Stimulated activated CD8-positive, alpha-beta memory T cell treated with anti-CD3 and anti-CD28 coated beads, Interleukin-7, amount 100 ng/mL, for 48 hours (primary cell): ENCODE data around the gene MMP28.
A peak's percentile ranks its signal among the peaks of the same experiment; 100 is the strongest.
"Not testable (repeated sequence)": the region's sequence is repeated elsewhere in the genome, so short reads cannot be mapped to it uniquely, and the experiment has no call there.

ENCODE experiments used
- DNase-seq, 2 donors: peaks; one replicate each; pipeline ENCODE4 v3.0.0-alpha.2; 2020; ENCODE audit warnings: low read depth in 1 of 2; ENCODE audit errors: extremely low read depth in 1 of 2

MMP28 gene

DNA sequence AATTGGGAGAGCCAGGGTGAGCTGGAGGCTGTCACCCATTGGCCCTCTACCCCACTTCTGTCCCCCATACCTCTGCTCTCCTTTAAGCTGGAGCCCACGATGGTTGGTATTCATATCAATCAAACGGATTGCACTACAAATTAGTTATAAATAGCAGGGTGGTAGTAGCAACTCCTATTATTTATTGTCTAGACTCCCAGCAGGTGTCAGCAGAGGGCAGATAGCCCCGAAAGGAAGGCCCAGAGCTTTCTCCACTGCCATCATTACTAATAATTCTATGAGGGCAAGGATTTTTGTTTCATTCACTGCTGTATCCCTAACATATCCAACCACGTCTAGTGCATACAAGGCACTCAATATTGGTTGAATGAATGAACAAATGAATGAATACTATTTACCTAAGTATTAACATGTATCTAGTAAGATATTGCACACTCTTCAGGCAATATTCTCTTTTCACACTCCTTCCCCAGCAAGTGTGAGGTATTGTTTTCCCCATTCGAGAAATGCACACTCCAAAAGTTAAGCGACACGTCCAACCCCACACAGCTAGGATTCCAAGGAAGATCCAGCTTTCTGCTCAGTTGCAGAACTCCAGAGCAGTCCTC is 28.4 kb downstream of the MMP28 start:
- no peak for DNase-seq

DNA sequence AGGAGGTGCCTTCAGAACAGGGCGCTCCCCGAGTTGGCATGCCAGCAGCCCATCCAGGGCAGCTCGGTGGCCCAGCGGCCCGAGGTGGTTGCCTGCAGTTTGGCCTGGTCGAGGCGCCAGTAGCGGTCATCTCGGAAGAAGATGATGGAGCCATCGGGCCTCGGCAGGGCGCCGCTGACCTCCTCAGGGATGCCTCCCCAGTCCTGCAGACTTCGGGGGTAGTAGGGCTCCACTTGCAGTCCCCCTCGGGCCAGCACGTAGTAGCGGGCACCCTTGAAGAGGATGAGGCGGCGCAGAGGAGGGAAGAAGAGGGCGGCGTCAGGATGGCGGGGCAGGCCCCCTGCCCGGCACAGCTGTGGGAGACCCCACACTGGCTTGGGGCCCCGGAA is 29.0 kb downstream of the MMP28 start:
- DNase-seq, result no peak

DNA sequence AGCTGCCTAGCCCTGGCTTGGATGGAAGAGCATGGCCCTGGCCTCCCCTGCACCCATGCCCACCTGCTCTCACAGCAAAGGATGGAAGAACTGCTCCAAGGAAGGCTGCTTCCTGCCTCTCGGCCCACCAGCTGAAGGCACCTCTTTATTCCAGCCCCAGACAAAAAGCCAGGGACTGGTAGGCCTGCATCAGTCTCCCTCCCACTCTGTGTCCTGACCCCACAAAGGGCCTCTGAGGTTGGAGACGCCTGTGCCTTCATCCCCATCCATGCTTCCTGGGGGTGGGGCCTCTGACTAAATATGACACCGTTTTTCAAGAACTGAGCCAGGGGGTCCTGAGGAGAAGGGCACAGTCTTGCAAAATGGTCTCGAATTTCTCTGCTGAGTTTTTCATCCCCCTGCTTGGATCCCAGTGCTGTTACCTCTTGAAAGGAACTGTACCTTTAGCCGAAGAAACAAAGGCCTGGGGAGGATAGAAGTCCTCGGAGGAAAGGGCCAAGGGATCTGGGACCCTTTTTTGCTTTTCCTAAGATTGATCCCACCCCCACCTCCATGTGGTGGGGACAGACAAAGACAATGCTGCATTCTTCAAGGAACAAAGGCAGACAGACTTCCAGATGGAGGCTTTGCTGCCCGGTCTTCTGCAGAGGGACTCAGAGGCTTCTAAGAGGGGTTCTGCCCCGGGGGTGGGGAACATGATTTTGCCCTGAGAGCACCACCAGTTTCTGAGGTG is 29.5 kb downstream of the MMP28 start:
- no peak for DNase-seq

DNA sequence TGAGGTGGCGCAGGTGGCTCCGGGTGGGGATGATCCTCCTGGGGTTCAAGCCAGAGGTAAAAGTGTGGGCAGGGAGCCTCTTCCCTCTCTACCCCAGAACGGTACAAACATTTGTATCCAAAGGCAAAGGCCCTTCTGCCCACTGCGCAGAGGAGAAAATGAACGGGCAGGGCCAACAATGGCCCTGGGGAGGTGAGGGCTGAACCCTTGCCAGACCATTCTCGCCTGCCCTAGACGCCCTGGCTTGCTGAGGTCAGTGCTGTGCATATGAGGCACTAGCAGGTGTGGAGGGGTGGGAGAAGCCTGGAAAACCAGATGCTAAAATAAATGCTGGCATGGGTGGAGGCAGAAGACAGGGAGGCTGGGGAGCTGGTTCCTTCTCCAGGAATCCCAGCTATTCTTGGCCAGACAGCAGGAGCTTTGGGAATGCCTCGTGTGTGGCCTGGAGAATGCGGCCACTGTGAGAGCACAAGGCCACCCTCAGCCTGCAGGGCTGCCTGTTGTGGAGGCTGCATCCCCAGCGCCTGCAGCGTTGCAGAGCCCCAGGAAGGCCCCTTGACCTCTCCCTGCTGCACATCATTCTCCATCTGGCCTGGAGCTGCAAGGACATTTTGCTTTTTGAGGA is 30.2 kb downstream of the MMP28 start:
- no peak for DNase-seq

DNA sequence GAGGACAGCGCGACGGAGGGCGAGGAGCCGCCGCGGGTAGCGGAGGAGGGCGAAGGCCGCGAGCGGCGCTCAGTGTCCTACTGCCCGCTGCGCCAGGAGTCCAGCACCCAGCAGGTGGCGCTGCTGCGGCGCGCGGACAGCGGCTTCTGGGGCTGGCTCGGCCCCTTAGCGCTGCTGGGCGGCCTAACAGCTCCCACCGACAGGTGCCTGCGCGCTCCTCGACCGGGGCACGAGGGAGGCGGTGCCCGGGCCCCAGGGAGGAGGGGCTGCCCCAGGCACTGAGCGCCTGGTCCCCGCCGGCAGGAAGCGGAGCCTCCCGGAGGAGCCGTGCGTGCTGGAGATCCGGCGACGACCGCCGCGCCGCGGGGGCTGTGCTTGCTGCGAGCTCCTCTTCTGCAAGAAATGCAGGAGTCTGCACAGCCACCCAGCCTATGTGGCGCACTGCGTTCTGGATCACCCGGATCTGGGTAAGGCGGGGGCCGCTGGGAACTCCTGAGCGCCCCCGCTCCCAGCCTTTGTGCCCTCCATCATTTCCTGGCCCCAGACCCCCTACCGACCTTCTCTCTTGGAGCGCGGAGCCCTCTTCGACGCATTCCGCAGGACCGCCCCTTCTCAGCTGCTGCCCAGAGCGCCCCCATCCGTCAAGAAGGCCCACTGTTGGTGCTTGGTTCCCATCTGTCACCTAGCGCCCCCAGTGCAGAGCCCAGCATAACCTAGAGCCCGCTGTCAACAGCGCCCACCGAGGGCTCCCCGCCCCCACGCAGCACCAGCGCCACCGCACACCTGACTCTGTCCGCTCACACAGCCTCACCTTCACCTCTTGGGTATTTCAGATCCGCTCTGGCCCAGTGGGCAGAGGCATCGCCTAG is 31.1 kb downstream of the MMP28 start:
- peak; percentile 77 to 84 for DNase-seq

DNA sequence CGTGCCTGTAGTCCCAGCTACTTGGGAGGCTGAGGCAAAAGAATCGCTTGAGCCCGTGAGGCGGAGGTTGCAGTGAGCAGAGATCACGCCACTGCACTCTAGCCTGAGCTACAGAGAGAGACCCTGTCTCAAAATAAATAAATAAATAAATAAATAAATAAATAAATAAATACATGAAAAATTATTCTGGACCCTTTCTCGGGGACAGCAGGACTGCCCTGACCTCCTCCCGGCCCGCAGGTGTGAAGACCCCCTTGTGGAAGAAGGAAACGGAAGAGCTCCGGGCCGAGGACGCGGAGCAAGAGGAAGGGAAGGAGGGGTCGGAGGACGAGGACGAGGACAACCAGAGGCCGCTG is 31.7 kb downstream of the MMP28 start:
- DNase-seq, result no peak

DNA sequence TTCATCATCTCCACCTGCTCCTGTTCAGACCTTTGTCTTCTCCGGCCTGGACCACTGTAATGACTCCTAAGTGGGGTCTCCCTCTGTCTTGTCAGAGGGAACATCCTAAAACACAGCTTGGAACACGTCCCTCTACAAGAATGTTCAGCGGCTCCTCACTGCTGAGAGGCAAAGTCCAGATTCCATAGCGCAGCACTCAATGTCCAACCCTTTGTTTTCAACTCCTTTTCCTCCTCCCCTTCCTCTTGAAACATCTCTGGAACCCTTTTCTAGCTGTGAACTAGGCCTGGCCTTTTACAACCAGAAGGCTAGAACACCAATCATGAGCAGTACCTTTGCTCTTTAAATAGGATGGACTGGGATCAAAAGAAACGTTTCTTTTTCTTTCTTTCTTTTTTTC is 33.8 kb downstream of the MMP28 start:
- no peak for DNase-seq

DNA sequence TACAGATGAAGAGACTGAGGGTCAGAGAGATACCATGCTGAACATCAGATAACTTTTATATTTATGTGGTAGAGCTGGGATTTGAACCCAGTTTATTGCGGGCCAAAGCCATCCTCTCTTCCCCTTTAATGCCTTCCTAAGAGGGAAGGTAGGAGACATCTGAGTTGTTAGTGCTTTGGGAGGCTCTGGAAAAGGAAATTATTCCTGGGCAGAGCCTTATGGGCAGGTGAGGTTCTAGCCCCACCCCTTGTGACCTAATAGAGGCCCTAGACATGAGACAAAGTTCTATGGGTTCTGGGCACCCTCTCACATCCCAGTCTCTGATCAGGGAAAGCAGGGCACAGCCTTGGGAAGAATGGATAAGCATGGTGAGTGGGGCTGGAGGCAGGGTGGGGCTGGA is 34.9 kb downstream of the MMP28 start, which contains the start of gene C17orf50:
C17orf50 (plus strand) TSS at position 301 of the 400 bp plus-strand sequence; CDS start at position 356, 55 bp downstream.
- DNase-seq, result no peak

DNA sequence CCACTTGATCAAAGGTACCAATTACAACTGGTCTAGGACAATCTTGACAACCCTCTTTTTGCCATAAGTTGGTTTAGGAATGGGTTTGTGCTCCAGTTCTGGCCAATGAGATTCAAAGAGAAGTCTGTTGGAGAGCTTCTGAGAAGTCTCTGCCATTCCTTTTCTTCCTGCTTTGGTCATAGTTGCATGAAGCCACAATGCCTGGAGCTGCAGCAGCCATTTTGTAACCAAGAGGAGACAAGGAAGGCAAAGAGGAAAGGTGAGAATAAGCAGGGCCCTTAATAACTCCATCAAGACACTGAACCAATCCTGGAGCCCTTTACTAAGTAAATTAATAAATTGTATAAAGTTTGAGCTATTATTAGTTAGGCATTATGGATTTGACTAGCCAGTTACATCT is 38.2 kb downstream of the MMP28 start:
- no peak for DNase-seq

DNA sequence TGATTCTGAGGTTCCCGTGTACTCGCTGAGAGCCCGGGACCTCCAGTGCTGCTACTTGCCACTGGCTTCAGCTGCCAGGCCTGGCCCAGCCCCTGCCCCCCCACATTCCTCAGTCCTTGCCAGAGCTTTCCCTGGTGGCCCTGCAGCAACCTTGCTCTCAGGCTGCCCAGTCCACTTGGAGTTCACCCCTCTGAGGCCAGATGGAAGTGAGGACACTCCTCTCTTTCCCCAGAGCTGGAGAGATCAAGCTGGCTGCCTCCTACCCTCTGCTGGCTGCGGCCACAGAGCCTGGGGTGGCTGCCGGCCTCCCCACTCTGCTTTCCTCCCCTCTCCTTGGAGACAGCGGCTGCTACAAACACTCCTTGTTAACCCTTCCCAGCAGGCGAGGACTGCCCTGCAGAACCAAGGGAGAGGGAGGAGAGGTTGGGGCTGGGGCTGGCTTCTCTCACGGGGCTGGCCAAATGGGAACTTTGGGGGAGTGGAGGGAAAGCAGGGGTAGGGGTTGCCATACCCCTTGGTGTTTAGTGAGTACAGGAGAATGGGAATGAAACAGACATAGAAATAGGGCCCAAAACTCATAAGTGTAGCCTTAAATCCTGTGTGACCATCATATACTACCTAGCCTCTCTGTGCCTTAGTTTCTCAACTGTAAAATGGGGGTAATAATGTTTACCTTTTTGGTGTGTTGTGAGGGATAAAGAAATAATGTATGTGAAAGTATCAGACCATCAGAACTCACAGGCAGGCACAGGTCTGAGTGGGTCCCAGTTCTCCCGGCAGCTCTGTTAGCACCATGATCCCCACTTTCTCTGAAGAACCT is 42.3 kb downstream of the MMP28 start, which contains the start of gene GAS2L2:
GAS2L2 (minus strand) TSS at position 295 of the 820 bp plus-strand sequence. CDS start 389 bp downstream, outside the sequence.
- no peak for DNase-seq

DNA sequence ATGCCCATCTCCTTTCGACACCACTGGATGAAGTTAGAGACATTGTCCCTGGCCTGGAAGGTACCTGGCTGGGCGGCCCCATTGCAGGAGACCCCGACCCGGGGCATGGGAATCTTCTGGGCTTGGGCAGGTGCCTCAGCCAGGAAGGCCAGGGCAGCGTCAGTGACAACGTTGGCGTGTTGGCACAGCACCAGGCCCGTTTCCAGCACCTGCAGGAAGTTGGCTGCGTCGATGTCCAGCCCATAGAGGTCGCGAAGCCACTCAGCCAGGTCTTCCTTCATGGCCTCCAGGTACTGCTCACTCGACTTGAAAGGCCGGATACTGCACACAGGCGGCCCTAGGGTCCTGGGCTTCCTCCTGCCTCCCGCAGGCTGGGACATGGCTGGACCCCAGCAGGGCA is 43.0 kb downstream of the MMP28 start:
- DNase-seq, result no peak

DNA sequence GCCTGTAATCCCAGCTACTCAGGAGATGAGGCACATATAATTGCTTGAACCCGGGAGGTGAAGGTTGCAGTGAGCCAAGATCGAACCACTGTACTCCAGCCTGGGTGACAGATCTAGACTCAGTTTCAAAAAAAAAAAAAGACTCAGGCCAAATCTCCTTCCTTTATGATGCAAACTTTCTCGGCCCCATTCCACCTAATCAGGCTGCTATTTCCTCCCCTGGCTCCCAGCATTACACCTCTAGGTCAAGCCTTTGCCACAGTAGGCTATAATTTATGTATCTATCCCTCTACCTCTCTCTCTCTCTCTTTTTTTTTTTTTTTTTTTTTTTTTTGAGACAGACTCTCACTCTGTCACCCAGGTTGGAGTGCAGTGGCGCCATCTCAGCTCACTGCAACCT is 43.9 kb downstream of the MMP28 start:
- DNase-seq, result not testable (repeated sequence)

DNA sequence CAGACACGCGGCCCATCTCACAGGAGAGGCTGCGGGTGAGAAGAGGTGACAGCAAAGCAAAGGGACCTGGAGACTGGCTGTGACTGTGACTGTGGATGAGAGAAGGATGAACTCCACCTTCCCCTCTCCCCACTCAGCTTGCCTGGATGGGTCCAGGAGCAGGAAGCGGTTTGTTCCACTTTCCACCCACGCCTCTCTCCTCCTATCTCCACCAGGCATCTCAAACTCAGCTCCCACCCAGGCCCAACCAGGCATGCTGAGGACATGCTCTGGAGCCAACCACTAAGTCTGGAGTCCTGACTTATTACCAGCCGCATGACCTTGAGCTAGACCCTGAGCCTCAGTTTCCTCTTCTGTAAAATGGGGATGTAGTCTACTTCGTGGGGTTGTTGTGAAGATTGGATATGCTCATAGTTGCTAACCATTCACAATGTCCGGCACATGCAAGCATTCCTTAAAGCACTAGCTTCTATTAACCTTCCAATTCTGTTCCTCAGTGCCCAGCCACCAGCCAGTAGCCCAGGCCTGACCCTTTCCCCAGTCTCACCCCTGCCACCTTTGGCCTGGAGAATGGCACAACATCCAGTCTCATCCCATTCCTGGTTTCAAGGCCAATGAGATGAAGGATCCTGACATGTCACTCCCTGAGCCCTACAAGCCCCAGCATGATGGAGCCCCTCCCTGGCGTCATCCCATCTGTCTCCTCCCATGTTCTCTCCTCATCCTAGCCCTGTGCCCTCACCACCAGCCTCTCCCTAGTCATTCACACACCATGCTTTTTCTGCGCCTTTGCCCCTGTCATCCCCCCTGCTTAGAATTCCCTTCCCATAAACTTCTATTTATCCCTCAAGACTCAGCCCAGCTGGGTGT is 44.7 kb downstream of the MMP28 start:
- no peak for DNase-seq

DNA sequence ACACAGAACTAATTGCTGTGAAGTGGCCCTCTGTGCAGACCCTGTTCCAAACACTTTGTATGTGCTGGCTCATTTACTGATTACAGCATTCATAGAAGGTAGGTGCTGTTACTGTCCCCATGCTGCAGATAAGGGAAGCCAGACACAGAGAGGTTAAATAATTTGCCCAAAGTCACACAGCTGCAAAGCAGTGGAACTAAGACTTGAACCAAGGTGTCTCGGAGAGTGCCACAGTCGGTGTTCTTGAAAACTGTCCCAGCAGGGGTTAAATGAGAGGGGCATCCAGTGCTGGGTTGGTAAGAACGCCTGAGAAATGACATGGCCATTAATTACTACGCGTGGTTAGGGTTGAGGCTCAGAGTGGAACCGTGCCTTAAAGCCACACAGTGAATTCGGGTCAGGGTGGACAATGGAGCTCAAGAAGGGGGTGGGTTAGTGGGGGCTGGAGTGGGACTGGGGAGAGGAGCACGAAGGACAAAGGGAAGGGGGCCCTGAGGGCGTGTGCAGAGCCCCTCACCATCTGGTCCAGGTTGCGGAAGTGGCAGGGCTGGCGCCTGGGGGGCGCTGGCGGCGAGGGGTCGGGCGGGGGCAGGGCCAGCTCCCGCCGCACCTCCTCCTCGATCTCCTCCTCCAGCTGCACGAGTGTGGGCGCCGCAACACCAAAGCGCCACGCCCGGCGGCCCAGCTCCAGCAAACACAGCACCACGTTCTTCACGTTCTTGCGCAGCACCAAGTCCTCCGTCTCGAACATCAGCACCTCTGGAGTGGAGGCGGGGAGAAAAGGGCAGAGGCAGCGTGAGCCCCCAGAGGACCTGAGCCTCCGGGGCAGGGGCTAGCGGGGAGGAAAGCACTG is 45.7 kb downstream of the MMP28 start:
- no peak for DNase-seq

DNA sequence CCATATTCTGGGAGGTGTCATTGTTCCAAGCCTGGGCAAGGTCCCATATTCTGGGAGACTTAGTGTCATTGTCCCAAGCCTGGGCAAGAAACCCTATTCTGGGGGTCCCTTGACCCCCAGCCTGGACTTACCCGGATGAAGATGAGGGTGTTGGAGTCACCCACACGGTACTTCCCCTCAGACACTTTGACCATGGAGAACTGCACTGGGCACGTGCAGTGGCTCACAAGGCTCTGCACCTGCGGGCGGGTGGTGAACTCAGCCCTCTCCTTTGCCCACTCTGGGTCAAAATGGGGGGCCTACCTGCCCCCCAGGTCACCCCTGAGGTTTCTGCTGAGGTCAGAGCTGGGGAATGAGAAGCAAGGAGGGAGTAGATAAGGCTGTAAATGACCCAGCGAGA is 46.5 kb downstream of the MMP28 start:
- DNase-seq, result no peak

DNA sequence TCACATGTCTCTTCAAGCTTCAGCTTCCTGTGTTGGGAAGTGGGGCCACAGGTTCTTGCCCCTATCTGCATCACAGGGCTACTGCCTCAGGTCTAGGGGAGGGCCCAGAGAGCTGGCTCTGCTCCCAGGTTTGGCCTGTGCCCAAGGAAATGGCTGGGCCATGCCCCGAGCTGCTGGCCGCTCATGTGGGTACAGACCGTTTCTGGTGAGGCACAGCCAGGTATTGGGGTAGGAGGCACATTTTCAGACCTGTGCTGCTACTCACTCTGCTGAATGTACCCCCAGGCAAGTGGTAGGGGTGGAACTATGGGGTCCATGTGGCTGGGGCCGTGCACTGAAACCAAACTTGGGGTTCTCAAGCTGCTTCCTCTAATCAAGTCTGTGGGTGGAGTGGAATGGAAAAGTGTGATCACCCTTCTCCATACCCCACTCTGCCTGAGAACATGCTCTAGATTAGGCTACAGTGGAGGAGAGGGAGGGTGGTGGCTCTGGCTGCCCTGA is 47.0 kb downstream of the MMP28 start:
- no peak for DNase-seq

DNA sequence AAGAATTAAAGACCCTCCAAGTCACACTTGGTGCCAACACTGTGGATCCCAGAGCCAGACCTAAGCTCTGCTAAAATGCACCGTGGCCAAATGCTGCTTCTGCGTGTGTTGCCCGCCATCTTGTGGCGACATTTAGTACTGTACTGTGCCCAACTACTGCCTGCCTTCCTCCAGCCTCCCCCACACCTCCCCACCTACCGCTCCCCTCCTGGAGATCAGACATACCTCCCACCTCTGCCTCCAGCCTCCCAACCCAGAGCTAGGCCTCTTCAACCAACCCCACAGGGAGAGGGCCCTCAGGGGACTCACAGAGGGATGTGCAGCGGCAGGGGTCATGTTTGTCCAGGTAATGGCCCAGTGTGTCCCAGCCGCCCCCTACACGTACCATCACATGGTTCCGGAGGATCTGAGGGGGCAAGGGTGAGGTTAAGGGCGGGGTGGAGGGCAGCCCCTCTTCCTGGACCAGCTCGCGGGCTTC is 47.9 kb downstream of the MMP28 start:
- peak; percentile 39 to 60 for DNase-seq

DNA sequence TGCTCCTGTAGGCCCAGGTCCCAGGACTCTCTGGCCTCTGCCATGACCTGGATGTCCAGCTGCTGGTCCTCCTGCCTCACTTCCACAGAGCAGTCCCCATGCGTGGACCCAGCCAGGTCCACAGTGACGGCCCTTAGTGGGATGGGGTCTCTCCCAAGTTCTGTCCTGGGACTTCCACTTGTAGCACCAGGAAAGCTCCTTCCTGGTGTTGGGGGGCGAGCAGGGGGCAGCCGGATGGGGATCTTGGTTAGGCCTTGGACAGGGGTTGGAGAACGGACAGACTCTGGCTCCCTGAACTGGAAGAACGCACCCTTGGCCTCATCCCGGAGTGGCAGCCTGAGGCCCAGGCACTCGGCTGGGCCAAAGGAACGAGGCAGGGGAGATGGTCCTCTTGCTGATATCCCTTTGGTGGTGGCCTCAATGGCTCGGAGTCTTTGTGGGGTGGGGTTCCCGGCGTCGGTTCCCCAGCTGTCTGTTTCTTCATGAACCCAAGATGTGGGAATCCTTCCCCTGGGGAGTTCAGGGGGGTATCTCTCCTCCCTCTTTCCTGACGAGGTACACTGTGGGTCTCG is 49.6 kb downstream of the MMP28 start:
- DNase-seq, result no peak
